ENCODE measurements around the gene SMAD3. TPM values are rescaled to one million over a fixed set of nuclear protein-coding genes. Genes with fewer than 3 reads are reported as not detected.

The SMAD3 gene
- total and polyA plus RNA-seq, 2 of the 4 experiments (the other 2 are of a cell fraction) = 71.0 to 177 TPM

DNA sequence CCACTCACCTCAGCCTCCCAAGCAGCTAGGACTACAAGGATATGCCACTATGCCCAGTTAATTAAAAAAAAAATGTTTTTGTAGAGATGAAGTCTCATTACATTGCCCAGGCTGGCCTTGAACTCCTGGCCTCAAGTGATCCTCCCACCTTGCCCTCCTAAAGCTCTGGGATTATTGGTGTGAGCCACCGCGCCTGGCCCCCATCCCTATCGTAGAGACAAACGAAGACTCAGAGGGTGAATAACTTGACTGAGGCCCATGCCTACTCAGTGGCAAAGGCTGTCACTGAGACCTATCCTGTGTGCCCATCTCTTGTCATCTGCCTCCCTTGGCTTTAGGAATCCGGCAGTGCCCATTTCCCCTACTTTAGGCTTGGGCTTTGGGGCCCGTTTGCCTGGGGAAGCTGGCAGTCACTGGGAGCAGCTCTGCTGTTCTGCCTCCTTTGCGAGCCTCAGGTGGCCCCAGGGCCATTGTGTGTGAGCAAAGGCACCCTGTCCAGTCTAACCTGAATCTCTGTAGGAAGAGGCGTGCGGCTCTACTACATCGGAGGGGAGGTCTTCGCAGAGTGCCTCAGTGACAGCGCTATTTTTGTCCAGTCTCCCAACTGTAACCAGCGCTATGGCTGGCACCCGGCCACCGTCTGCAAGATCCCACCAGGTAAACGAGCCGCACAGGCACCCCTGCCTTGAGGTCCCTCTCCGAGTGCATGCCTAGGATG lies 119.0 kb downstream of the SMAD3 start:
- Histone ChIP-seq H4K20me1 (ENCODE audit: insufficient read depth, low read length) (no peaks in the 10 kb centered on the region), H4K8ac (ENCODE audit: low read depth in 2 of 2, low read length in 2 of 2) (peak overlapping the region; percentile 29 to 76), H2BK5ac (ENCODE audit: low read depth, low read length, poor library complexity, severe bottlenecking) (peak overlapping the region; percentile 76), H3K4me2 (ENCODE audit: low read depth, low read length) (no peak overlapping the region), H3K14ac (replicated peaks; ENCODE audit: low read depth, low read length) (peak overlapping the region; percentile 74), H3K79me1 (ENCODE audit: low read depth in 1 of 2, low read length in 2 of 2) (peaks cover 64 to 96% of the 10 kb centered on the region in 2 experiments), H2BK15ac (ENCODE audit: low read depth, low read length) (peak overlapping the region; percentile 67; the same call in 2 of the 3 replicates), H2BK120ac (ENCODE audit: low read depth, low read length) (peak overlapping the region; percentile 81), H3K4me3 (ENCODE audit: insufficient read depth, low read depth, low read length) (no peak overlapping the region), H3K56ac (ENCODE audit: extremely low read depth, insufficient read depth, low read length) (0 out of 2 replicates have a peak overlapping the region, but pooled peaks have one; percentile 22), H3K27me3 (ENCODE audit: control insufficient read depth, insufficient read depth, low read length) (no peaks in the 10 kb centered on the region), H3K18ac (ENCODE audit: low read depth, low read length) (peak overlapping the region; percentile 44), H2BK20ac (ENCODE audit: low read depth, low read length) (peak overlapping the region; percentile 64), H3K4ac (ENCODE audit: low read depth, low read length) (peak overlapping the region; percentile 86), H3K23ac (ENCODE audit: low read depth, low read length) (peak overlapping the region; percentile 66; the same call in 1 of the 2 replicates), H2AK5ac (ENCODE audit: low read depth, low read length) (peak overlapping the region; percentile 95), H3K27ac (ENCODE audit: insufficient read depth, low read length) (peak overlapping the region; percentile 82), H4K91ac (ENCODE audit: insufficient read depth, low read depth, low read length) (peak overlapping the region; percentile 77), H2AK9ac (replicated peaks; ENCODE audit: low read depth, low read length, poor library complexity) (peak overlapping the region; percentile 17), H3K9ac (ENCODE audit: low read depth, low read length) (peak overlapping the region; percentile 37), H4K5ac (ENCODE audit: low read depth, low read length) (peak overlapping the region; percentile 58), H2AFZ (replicated peaks; ENCODE audit: low read length, poor library complexity) (no peak overlapping the region), H3K4me1 (ENCODE audit: control insufficient read depth, insufficient read depth, low read length) (peaks cover 60% of the 10 kb centered on the region), H3K9me3 (ENCODE audit: control insufficient read depth, insufficient read depth, low read length) (no peaks in the 10 kb centered on the region), H3K36me3 (ENCODE audit: control insufficient read depth, insufficient read depth, low read length) (peaks cover 88% of the 10 kb centered on the region), H3K9me1 (ENCODE audit: insufficient read depth, low read length) (peaks cover 68% of the 10 kb centered on the region)
- no TSS peak for BruUV-seq (replicated peaks)
- ATAC-seq (ENCODE audit: low read depth) (no peak), DNase-seq (no peak)
- 93% methylated on average over 13 of the region's 18 CpGs; no CpG with 5 or more reads in 1 of the 2 experiments for WGBS, 2 experiments (ENCODE audit: extremely low coverage in 2 of 2, insufficient read length in 1 of 2)
- dilution Hi-C loops (cut with HindIII; ENCODE audit: low sequenced_read_pairs, unreplicated experiment) (no loop called here), in situ Hi-C loops (cut with MboI; ENCODE audit: low sequenced_read_pairs) (no loop called here), intact Hi-C loops (cut with micrococcal nuclease) (no loop called here)
- POLR2A ChIA-PET (ENCODE audit: unreplicated experiment) = no interaction called here
- CTCF ChIA-PET = no interaction called here
- TF ChIP-seq MXI1 (IDR thresholded peaks at IDR 0.05; ENCODE audit: borderline replicate concordance, low read depth, low read length) = no peak
- no peak for TF ChIP-seq POLR2A (IDR thresholded peaks at IDR 0.05; ENCODE audit: low read depth, low read length)
- no peak for TF ChIP-seq RFX5 (IDR thresholded peaks at IDR 0.05; ENCODE audit: low read depth, low read length)
- no peak for TF ChIP-seq RCOR1 (IDR thresholded peaks at IDR 0.05; ENCODE audit: insufficient replicate concordance, low read length)
- TF ChIP-seq BHLHE40 (IDR thresholded peaks at IDR 0.05; ENCODE audit: low read depth, low read length) = no peak
- TF ChIP-seq, protein P1, sequence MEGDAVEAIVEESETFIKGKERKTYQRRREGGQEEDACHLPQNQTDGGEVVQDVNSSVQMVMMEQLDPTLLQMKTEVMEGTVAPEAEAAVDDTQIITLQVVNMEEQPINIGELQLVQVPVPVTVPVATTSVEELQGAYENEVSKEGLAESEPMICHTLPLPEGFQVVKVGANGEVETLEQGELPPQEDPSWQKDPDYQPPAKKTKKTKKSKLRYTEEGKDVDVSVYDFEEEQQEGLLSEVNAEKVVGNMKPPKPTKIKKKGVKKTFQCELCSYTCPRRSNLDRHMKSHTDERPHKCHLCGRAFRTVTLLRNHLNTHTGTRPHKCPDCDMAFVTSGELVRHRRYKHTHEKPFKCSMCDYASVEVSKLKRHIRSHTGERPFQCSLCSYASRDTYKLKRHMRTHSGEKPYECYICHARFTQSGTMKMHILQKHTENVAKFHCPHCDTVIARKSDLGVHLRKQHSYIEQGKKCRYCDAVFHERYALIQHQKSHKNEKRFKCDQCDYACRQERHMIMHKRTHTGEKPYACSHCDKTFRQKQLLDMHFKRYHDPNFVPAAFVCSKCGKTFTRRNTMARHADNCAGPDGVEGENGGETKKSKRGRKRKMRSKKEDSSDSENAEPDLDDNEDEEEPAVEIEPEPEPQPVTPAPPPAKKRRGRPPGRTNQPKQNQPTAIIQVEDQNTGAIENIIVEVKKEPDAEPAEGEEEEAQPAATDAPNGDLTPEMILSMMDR (conservative IDR thresholded peaks at IDR 0.05; ENCODE audit: low read depth, low read length) = no peak
- no peak for TF ChIP-seq MAZ (IDR thresholded peaks at IDR 0.05; ENCODE audit: borderline replicate concordance, low read depth, low read length)
- TF ChIP-seq MAFK (IDR thresholded peaks at IDR 0.05; ENCODE audit: low read depth, low read length) = no peak
- TF ChIP-seq, protein P2, sequence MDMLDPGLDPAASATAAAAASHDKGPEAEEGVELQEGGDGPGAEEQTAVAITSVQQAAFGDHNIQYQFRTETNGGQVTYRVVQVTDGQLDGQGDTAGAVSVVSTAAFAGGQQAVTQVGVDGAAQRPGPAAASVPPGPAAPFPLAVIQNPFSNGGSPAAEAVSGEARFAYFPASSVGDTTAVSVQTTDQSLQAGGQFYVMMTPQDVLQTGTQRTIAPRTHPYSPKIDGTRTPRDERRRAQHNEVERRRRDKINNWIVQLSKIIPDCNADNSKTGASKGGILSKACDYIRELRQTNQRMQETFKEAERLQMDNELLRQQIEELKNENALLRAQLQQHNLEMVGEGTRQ (IDR thresholded peaks at IDR 0.05; ENCODE audit: low read depth, low read length) = no peak
- no peak for TF ChIP-seq NFE2L2 (IDR thresholded peaks at IDR 0.05; ENCODE audit: low read depth, low read length)
- no peak for TF ChIP-seq CEBPB (IDR thresholded peaks at IDR 0.05; ENCODE audit: low read depth, low read length)
- TF ChIP-seq FOS (IDR thresholded peaks at IDR 0.05; ENCODE audit: low read depth, low read length) = no peak
- TF ChIP-seq, protein P3, sequence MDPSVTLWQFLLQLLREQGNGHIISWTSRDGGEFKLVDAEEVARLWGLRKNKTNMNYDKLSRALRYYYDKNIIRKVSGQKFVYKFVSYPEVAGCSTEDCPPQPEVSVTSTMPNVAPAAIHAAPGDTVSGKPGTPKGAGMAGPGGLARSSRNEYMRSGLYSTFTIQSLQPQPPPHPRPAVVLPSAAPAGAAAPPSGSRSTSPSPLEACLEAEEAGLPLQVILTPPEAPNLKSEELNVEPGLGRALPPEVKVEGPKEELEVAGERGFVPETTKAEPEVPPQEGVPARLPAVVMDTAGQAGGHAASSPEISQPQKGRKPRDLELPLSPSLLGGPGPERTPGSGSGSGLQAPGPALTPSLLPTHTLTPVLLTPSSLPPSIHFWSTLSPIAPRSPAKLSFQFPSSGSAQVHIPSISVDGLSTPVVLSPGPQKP (IDR thresholded peaks at IDR 0.05; ENCODE audit: borderline replicate concordance, low read depth, low read length) = no peak
- TF ChIP-seq SMC3 (IDR thresholded peaks at IDR 0.05; ENCODE audit: low read depth, low read length) = no peak
- no peak for TF ChIP-seq CHD1 (IDR thresholded peaks at IDR 0.05; ENCODE audit: low read depth, low read length)
